ENCODE results near the gene ANGEL2.

The ANGEL2 gene

DNA sequence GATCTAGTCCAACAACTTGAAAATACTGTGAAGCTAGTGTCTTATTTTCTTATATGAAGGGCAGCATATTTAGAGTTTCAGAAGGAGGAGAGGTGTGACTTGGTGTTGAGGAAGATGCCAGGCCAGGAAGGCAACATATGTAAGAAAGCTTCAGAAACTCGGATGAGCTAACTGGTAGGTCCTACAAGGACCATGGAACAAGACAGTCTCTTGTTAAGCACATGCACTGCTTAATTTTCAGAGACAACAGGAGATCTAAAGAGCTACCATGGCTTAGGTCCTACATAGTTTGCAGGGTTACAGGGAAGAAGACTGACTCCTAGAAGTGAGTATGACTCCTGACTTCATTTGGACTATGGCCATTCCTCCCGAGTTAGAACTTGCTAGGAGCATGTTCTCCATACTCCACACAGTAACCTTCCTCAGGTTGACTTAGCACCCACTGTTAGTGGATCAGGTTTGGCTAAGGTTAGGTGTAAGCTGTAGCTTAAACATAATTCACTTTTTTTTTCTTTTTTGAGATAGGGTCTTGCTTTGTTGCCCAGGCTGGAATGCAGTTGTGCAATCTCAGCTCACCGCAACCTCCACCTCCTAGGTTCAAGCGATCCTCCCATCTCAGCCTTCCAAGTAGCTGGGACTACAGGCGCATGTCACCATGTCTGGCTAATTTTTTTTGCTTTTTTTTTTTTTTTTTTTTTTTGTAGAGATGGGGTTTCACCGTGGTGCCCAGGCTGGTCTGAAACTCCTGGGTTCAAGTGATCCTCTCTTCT is 31.0 kb downstream of the ANGEL2 start:
- H3K4me1 Mint-ChIP-seq (ENCODE audit: low read depth): peaks cover 1% of the 10 kb centered on the region
- H3K4me3 Mint-ChIP-seq: no peak overlapping the region
- H3K9me3 Mint-ChIP-seq (ENCODE audit: low read depth): no peaks in the 10 kb centered on the region
- no peaks in the 10 kb centered on the region for H3K36me3 Mint-ChIP-seq
- H3K27ac Mint-ChIP-seq: no peak overlapping the region
- no peaks in the 10 kb centered on the region for H3K27me3 Mint-ChIP-seq

DNA sequence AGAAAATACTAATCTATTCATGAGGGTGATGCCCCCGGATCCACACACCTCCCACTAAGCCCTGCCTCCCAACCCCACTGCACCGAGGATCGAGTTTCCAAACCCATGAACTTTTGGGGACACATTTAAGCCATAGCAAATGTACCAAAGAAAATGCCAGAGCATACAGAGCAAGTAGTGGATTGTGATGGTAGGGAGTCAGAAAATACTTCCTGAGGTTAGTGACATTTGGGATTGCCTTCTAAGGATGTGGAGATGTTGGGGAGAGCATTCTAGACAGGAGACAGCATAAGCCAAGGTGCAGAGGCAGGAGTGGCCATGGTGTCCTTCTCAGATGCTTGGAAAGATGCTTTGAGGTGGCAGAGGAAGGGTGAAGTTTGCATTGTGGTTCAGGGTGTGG is 32.2 kb downstream of the ANGEL2 start:
- no peaks in the 10 kb centered on the region for H3K9me3 Mint-ChIP-seq (ENCODE audit: low read depth)
- no peaks in the 10 kb centered on the region for H3K36me3 Mint-ChIP-seq
- no peaks in the 10 kb centered on the region for H3K27me3 Mint-ChIP-seq
- H3K4me1 Mint-ChIP-seq (ENCODE audit: low read depth): no peaks in the 10 kb centered on the region
- H3K27ac Mint-ChIP-seq: no peak overlapping the region
- H3K4me3 Mint-ChIP-seq: no peak overlapping the region

DNA sequence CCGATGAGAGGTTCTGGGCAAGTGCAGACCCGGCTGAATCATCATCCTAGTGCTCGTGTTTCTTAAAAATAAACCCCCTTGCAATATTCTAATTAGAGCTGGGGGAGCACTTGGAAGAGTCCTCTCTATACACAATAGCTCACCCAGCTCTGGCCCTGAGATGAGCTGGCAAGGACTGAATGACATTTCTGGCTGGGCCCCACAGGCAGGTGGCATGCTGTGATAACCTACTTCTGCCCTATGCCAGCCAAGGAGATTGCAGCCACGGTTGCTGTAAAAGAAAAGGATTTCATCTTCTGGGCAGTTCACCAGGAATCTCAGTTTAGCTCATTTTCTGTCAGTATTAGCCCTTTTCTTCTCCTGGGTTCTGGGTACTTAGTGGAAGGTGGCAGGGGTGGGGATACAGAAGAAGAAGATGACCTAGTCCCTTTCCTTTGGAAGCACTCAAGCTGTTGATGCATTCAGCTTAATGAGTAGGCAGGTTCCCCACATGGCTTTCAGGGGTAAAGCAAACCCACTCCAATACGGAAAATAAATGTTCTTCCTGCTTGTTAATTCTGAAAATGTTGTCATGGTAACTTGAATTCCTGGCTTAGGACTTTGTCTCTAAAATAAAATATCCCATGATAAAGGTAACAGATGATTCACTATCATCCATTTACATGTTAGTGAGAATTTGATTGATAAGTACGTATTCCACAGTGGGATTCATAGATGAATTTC is 33.1 kb downstream of the ANGEL2 start:
- H3K4me3 Mint-ChIP-seq: no peak overlapping the region
- H3K27ac Mint-ChIP-seq: no peak overlapping the region
- no peaks in the 10 kb centered on the region for H3K36me3 Mint-ChIP-seq
- no peaks in the 10 kb centered on the region for H3K9me3 Mint-ChIP-seq (ENCODE audit: low read depth)
- H3K4me1 Mint-ChIP-seq (ENCODE audit: low read depth): no peaks in the 10 kb centered on the region
- H3K27me3 Mint-ChIP-seq: no peaks in the 10 kb centered on the region

DNA sequence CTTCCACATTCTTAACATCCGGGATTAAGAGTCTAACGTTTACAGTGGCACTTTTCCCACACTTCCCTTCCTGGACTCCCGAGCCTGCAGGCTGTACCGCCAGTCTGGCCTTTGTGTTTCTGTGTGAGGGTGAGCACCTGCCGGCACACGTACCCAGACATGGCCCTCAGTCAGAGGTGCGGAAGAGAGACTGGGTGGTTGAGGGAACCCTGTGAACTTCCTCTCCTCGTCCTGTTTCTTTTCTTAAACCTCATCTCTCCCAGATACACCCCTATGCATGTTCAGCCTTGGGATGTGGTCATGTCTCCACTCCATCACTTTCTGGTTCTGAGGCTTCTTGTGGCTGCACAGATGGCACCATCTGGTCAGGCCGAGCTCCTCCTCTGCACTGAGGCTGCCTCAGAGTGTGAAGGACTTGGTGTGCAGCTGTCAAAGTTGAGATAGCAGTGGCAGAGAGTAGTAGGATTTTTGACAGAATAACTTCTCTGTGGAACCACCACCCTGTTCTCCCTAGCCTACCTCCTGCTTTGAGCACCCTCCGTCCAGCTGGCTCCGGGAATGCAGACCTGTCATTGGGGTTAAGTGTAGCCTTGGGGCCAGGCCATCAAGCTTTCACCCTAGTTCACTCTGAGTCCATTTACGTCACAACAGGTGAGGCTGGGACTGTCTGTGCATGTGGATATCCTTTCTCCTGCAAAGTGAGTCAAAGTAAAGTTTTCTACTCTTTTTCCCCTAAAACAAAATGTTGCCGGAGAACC is 33.9 kb downstream of the ANGEL2 start:
- H3K4me1 Mint-ChIP-seq (ENCODE audit: low read depth): no peaks in the 10 kb centered on the region
- H3K36me3 Mint-ChIP-seq: no peaks in the 10 kb centered on the region
- H3K27ac Mint-ChIP-seq: no peak overlapping the region
- no peaks in the 10 kb centered on the region for H3K9me3 Mint-ChIP-seq (ENCODE audit: low read depth)
- no peaks in the 10 kb centered on the region for H3K27me3 Mint-ChIP-seq
- H3K4me3 Mint-ChIP-seq: no peak overlapping the region

DNA sequence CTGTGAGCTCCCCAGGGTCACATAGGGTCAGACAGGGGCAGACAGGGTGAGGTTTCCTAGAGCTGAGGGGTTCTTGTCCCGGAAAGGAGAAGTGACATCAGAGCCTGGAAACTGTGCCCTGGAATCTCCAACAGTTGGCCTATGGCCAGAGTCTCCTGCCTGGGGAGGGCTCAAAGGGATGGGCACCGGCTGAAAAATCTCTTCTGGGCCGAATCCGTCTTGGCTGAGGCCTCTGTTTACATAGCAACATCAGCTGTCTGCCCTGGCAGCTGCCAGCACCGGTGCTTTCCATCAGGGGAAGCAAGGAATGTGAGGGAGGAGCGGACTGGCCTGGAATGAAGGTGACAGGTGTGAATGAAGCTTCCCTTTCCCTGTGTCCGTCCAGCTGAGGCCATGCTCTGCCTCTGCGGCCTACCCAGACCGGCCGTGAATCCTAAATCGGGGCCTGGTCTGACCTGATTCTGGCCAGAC is 34.6 kb downstream of the ANGEL2 start:
- H3K36me3 Mint-ChIP-seq: no peaks in the 10 kb centered on the region
- no peaks in the 10 kb centered on the region for H3K27me3 Mint-ChIP-seq
- no peak overlapping the region for H3K27ac Mint-ChIP-seq
- no peaks in the 10 kb centered on the region for H3K4me1 Mint-ChIP-seq (ENCODE audit: low read depth)
- H3K9me3 Mint-ChIP-seq (ENCODE audit: low read depth): no peaks in the 10 kb centered on the region
- H3K4me3 Mint-ChIP-seq: no peak overlapping the region

DNA sequence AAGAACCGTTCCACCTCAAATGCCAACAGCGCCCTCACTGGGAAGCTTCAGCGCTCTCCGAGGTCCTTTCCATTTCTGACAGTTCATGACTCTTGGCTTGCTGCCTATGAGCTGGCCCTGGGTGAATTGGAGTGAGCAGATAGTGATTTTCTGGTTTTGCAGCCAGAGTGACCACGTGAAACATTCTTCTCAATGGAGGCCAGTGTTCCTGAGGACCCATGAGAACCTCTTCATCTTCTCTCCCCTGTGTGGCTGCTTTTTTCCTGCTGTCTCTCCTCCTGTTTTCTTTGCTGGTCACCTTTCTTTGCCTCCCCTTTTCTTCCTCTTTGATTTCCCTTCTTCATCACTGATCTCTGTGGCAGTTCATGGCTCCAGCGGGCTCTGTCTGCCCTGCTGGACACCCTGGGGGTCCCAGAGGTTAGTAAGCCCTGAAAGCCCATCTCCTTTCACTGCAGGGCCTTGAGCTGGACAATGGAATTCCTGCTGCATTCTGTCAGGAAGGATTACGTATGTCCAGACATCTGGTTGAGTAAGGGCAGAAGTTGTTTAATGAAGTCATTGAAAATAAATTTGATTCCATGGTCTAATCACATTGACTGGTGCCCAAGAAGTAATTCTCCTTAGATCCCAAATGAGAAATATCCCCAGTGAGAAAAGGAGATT is 35.4 kb downstream of the ANGEL2 start:
- H3K9me3 Mint-ChIP-seq (ENCODE audit: low read depth): no peaks in the 10 kb centered on the region
- H3K4me1 Mint-ChIP-seq (ENCODE audit: low read depth): no peaks in the 10 kb centered on the region
- no peak overlapping the region for H3K27ac Mint-ChIP-seq
- H3K36me3 Mint-ChIP-seq: no peaks in the 10 kb centered on the region
- no peaks in the 10 kb centered on the region for H3K27me3 Mint-ChIP-seq
- no peak overlapping the region for H3K4me3 Mint-ChIP-seq

DNA sequence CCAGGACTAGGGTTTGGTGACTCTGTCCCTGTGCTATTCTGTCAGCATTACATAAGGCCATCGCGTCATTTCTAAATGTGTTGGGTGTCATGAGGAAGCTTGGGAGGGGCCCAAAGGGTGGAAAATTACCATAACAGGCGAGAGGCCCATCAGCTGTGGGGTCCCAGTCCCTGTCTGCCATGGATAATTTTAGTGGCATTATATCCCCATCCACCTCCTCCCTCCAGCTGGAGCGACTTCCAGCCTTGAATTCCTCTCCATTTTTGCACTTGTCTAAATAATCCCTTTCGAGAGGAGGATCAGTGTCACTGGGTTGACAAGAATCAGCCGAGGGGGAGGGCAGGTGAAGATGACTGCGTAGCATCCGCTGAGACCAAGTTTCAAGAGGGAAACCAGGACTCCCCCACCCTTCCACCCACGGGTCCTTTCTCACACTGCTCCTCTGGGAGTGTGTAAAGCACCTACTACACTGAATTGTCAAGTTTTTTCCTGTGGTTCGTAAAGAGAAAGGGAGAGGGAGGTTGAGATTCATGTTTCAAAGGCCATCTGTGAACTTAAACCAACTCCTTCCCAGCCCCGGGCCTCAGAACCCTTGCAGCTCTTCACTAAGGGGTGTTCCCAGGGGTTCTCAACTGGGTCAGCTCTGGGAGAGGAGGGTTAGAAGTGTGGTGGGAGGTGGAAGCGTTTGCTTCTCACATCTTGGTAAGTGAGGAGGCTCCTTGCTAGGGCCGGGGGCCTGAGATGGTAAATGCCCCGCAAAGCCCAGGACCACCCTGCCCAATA is 36.1 kb downstream of the ANGEL2 start:
- Mint-ChIP-seq H3K4me1 (ENCODE audit: low read depth) (no peaks in the 10 kb centered on the region), H3K4me3 (no peak overlapping the region)

DNA sequence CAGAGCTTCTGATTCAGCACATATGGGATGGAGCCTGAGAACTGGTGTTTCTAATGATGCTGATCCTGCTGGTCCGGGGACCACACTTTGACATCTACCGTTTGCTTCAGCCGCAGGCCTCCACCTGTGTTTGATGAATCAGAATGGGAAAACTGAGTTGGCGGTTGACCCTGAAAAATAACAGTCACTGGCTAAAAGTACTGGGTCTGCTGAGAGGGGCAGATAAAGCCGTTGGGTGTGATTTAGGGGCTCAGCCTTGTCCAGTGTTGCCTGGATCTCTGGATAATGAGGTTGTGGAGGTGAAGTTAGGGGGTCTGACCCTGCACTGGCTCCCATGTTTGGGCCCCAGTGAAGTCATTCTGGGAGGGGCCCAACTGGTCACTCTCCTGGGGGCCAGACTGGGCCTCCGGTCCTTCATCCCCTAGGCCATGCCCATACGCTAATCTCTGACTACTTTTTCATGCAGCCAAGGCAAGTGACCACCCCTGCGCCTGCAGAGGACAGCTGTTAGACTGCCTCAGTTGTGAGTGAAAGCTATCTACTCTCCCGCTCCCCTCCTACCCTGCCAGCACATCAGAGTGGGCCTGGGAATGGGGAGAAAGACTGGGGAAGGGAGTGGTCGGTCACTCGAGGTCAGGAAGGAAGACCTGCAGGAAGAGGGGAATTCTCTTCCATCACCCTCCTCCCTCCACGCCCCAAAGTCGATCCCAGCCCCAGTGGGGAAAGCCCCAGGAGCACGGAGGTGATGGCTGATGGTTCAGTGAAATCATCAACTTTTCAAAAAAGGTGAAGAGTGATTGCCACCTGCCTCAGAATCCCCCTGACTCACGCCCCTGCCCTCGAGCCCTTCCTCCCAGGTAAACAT is 37.7 kb downstream of the ANGEL2 start:
- H3K4me3 Mint-ChIP-seq: no peak overlapping the region
- H3K27me3 Mint-ChIP-seq: no peaks in the 10 kb centered on the region
- H3K27ac Mint-ChIP-seq: no peak overlapping the region
- no peaks in the 10 kb centered on the region for H3K4me1 Mint-ChIP-seq (ENCODE audit: low read depth)
- no peaks in the 10 kb centered on the region for H3K9me3 Mint-ChIP-seq (ENCODE audit: low read depth)
- H3K36me3 Mint-ChIP-seq: no peaks in the 10 kb centered on the region

More for the DNA sequence above, 36.1 kb downstream of the ANGEL2 start:
- Mint-ChIP-seq H3K36me3 (no peaks in the 10 kb centered on the region), H3K9me3 (ENCODE audit: low read depth) (no peaks in the 10 kb centered on the region), H3K27me3 (no peaks in the 10 kb centered on the region), H3K27ac (no peak overlapping the region)

DNA sequence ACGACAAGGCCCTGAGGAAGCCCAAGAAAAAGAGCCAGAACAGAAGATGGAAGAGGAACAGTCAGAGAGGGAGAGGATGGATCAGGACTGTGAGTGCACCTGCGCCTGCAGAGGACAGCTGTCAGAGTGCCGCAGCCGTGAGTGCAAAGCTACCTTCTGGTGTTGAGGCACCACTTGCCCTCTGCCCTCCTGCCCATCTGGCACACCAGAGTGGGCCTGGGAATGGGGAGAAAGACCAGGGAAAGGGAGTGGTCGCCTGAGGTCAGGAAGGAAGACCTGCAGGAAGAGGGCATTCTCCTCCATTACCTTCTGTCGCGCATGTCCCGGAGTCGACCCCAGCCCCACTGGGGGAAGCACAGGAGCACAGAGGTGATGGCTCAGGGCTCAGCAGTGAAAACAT is 39.1 kb downstream of the ANGEL2 start:
- no peaks in the 10 kb centered on the region for H3K36me3 Mint-ChIP-seq
- H3K4me3 Mint-ChIP-seq: no peak overlapping the region
- H3K9me3 Mint-ChIP-seq (ENCODE audit: low read depth): no peaks in the 10 kb centered on the region
- H3K27ac Mint-ChIP-seq: no peak overlapping the region
- H3K4me1 Mint-ChIP-seq (ENCODE audit: low read depth): no peaks in the 10 kb centered on the region
- H3K27me3 Mint-ChIP-seq: peaks cover 2% of the 10 kb centered on the region

DNA sequence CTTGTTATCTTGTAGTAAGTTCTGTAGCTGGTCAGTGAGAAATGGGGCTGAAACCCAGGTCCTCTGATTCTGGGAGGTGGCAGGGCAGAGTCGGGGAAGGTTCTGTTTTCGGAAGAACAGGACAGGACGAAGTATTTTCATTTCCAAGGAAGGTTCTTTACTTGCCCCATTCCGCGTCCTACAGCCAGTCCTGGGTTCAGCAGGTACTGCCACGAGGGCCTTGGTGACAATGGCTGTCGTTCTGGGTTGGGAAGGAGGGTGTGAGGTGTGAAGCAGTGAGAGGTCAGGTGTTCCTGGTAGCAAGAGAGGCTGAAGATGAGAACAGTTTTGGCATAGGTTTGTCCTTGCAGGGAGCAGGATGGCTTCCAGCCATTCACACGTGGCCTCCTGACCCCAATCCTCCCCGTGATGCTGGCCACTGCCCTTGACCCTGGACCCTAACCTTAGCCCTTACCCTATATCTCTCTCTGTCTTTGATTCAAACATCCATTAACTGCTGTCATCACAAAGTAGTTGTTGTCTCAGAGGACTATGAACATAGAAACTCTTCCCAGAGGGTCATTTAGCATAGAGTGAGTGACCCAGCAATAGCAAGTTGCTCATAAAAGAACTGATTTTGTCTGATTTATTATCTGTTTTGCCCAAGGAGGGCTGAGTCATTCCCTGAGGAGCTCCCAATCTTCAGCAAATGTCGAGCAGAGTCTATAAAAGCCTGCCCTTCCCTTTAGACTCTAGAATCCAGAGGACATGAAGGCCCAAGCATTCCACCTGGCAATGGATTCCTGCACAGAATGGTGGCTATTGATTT is 40.4 kb downstream of the ANGEL2 start:
- Mint-ChIP-seq H3K27ac (no peak overlapping the region), H3K4me3 (no peak overlapping the region), H3K27me3 (peaks cover 2% of the 10 kb centered on the region), H3K9me3 (ENCODE audit: low read depth) (no peaks in the 10 kb centered on the region), H3K4me1 (ENCODE audit: low read depth) (no peaks in the 10 kb centered on the region), H3K36me3 (no peaks in the 10 kb centered on the region)

DNA sequence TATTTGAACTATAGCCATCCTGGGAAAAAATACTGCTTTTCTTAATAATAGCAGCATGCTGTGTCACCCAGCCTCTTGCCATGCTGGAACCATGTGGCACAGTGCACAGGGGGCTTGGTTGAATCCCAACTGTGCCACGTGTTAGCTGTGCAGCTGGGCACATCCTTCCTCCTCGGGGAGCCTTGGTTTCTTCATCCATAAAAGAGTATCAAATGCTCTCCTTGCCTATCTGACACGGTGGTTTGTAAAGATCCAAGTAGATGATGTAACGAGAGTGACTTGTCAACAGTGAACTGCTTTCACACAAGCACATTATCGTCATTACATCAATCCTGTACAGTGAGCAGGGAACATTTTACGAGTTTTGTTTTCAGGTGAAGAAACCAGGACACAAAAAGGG is 41.0 kb downstream of the ANGEL2 start:
- no peak overlapping the region for H3K4me3 Mint-ChIP-seq
- peaks cover 2% of the 10 kb centered on the region for H3K27me3 Mint-ChIP-seq
- no peaks in the 10 kb centered on the region for H3K4me1 Mint-ChIP-seq (ENCODE audit: low read depth)
- no peaks in the 10 kb centered on the region for H3K9me3 Mint-ChIP-seq (ENCODE audit: low read depth)
- no peak overlapping the region for H3K27ac Mint-ChIP-seq
- no peaks in the 10 kb centered on the region for H3K36me3 Mint-ChIP-seq

DNA sequence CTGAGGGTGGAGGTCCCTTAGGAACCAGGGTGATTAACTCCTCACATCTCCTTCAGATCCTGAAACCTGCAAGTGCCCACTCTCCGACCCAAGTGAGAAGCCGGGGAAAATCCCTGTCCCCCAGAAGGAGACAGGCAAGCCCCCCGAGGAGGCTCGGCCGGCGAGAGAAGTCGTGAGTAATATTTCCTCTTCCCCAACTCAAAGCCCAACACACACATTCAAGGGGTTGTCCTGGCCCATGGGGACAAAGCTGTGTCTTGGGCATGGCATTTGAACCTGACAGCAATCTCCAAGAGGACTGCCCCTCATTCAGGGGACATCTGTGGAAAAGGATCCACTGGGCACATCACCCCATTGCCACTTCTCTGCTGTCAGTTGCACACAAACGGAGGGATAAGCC is 41.8 kb downstream of the ANGEL2 start:
- H3K4me1 Mint-ChIP-seq (ENCODE audit: low read depth): no peaks in the 10 kb centered on the region
- H3K27me3 Mint-ChIP-seq: peaks cover 2% of the 10 kb centered on the region
- no peak overlapping the region for H3K27ac Mint-ChIP-seq
- H3K4me3 Mint-ChIP-seq: no peak overlapping the region
- no peaks in the 10 kb centered on the region for H3K36me3 Mint-ChIP-seq
- H3K9me3 Mint-ChIP-seq (ENCODE audit: low read depth): no peaks in the 10 kb centered on the region

DNA sequence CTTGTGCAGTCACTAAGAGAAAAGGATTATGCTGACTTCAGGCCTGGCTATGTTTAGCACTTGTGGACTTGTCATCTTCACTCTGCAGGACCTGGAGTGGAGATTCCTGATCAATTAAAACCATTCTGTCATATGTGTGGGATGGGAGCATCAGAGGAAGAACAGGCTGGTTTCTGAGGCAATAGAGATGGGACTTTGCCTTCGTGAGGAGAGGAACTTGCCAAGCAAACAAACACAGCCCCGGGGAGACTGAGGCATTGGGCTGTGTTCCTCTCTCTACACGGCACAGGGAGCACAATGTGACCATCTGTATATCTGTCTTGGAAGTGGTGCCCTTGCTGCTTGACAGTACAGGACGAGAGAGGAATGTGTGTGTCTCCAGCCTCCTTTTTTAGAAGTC is 42.2 kb downstream of the ANGEL2 start:
- Mint-ChIP-seq H3K27me3 (peaks cover 2% of the 10 kb centered on the region), H3K9me3 (ENCODE audit: low read depth) (no peaks in the 10 kb centered on the region), H3K27ac (no peak overlapping the region), H3K4me1 (ENCODE audit: low read depth) (no peaks in the 10 kb centered on the region), H3K36me3 (no peaks in the 10 kb centered on the region), H3K4me3 (no peak overlapping the region)
